DOHH2 (cell line): ENCODE results near the gene LPXN.

Source experiments
- H3F3A ChIP-seq: fragments of 200-600 bp; sonication (generic), shearing (Covaris generic); 2 replicates; pipeline ENCODE4 v1.6.0; 2016; ENCODE audit warnings: antibody characterized with exemption, mild to moderate bottlenecking; ENCODE audit not compliant: control insufficient read depth, insufficient read depth
- H3K27ac ChIP-seq: fragments of 200-600 bp; sonication (generic); 2 replicates; pipeline ENCODE4 v1.5.1; 2014; ENCODE audit warnings: low read depth, mild to moderate bottlenecking, low read length, moderate library complexity
- H3K27me3 ChIP-seq: fragments of 200-600 bp; sonication (generic); 2 replicates; pipeline ENCODE4 v1.6.1; 2014; ENCODE audit warnings: mild to moderate bottlenecking, low read length, mixed read lengths; ENCODE audit not compliant: control insufficient read depth
- H3K36me3 ChIP-seq: fragments of 200-600 bp; sonication (generic); 2 replicates; pipeline ENCODE4 v1.6.1; 2014; ENCODE audit warnings: mild to moderate bottlenecking, low read length, moderate library complexity, mixed read lengths; ENCODE audit not compliant: control insufficient read depth
- H3K4me1 ChIP-seq: fragments of 200-600 bp; sonication (generic); 2 replicates; pipeline ENCODE4 v1.6.1; 2014; ENCODE audit warnings: mild to moderate bottlenecking, low read length, mixed read lengths; ENCODE audit not compliant: control insufficient read depth
- H3K4me2 ChIP-seq: fragments of 200-600 bp; sonication (generic); 2 replicates; pipeline ENCODE4 v1.6.0; 2014; ENCODE audit warnings: mild to moderate bottlenecking, low read length, moderate library complexity
- H3K4me3 ChIP-seq: fragments of 200-600 bp; sonication (generic); 2 replicates; pipeline ENCODE4 v1.5.1; 2014; ENCODE audit warnings: mild to moderate bottlenecking, low read length, mixed read lengths
- H3K79me2 ChIP-seq: fragments of 200-600 bp; sonication (generic); 2 replicates; pipeline ENCODE4 v1.6.1; 2014; ENCODE audit warnings: mild to moderate bottlenecking, low read length, mixed read lengths; ENCODE audit not compliant: control insufficient read depth
- H3K9me2 ChIP-seq: fragments of 200-600 bp; sonication (generic); replicated peaks from 2 replicates; pipeline ENCODE4 v1.6.1; 2014; ENCODE audit warnings: mild to moderate bottlenecking, low read length, mixed read lengths; ENCODE audit not compliant: control insufficient read depth
- H3K9me3 ChIP-seq: fragments of 200-600 bp; sonication (generic); 2 replicates; pipeline ENCODE4 v1.6.1; 2014; ENCODE audit warnings: antibody characterized with exemption, low read length, mixed read lengths; ENCODE audit not compliant: control insufficient read depth, insufficient read depth
- H4K20me1 ChIP-seq: fragments of 200-600 bp; sonication (generic); 2 replicates; pipeline ENCODE4 v1.6.0; 2014; ENCODE audit warnings: low read depth, mild to moderate bottlenecking, antibody characterized with exemption, low read length, moderate library complexity; ENCODE audit not compliant: control insufficient read depth, insufficient read depth
- CTCF ChIP-seq: fragments of 200-600 bp; sonication (generic); IDR thresholded peaks from one replicate; pipeline ENCODE4 v1.5.1; 2014; ENCODE audit warnings: antibody characterized with exemption, mild to moderate bottlenecking, low read depth, low read length; ENCODE audit not compliant: poor library complexity, severe bottlenecking
- EZH2phosphoT487 ChIP-seq: fragments of 200-600 bp; sonication (generic); IDR thresholded peaks from 2 replicates; pipeline ENCODE4 v1.6.1; 2017; ENCODE audit warnings: borderline replicate concordance, mild to moderate bottlenecking, antibody characterized with exemption, low read length, moderate library complexity, mixed read lengths

LPXN gene

GRCh38 chr11:58503361-58503856 is 72.2 kb downstream of the LPXN start:
- H4K20me1 ChIP-seq = no peaks in the 10 kb centered on the region
- H3K9me2 ChIP-seq = no peaks in the 10 kb centered on the region
- no peaks in the 10 kb centered on the region for H3K4me1 ChIP-seq
- no peak overlapping the region for H3K27ac ChIP-seq
- H3K27me3 ChIP-seq = no peaks in the 10 kb centered on the region
- no peaks in the 10 kb centered on the region for H3K79me2 ChIP-seq
- H3K4me3 ChIP-seq = no peak overlapping the region
- no peaks in the 10 kb centered on the region for H3K36me3 ChIP-seq
- no peaks in the 10 kb centered on the region for H3F3A ChIP-seq
- H3K9me3 ChIP-seq = no peaks in the 10 kb centered on the region
- TF ChIP-seq CTCF (no peak), EZH2phosphoT487 (no peak)
- no peak overlapping the region for H3K4me2 ChIP-seq

- Histone ChIP-seq H3K4me3 (no peak overlapping the region), H3K36me3 (no peaks in the 10 kb centered on the region), H3K27me3 (no peaks in the 10 kb centered on the region), H3F3A (no peaks in the 10 kb centered on the region), H4K20me1 (no peaks in the 10 kb centered on the region), H3K79me2 (no peaks in the 10 kb centered on the region), H3K9me3 (no peaks in the 10 kb centered on the region), H3K9me2 (no peaks in the 10 kb centered on the region), H3K4me1 (no peaks in the 10 kb centered on the region), H3K4me2 (no peak overlapping the region), H3K27ac (no peak overlapping the region)
- TF ChIP-seq EZH2phosphoT487 = no peak
- no peak for TF ChIP-seq CTCF
Measured at GRCh38 chr11:58502004-58502403, 73.7 kb downstream of the LPXN start.

- Histone ChIP-seq H3K27ac (no peak overlapping the region), H3K4me3 (no peak overlapping the region), H3K79me2 (no peaks in the 10 kb centered on the region), H3K9me3 (no peaks in the 10 kb centered on the region), H3K9me2 (no peaks in the 10 kb centered on the region), H4K20me1 (no peaks in the 10 kb centered on the region), H3F3A (no peaks in the 10 kb centered on the region), H3K36me3 (no peaks in the 10 kb centered on the region), H3K27me3 (no peaks in the 10 kb centered on the region), H3K4me2 (no peak overlapping the region), H3K4me1 (no peaks in the 10 kb centered on the region)
- TF ChIP-seq CTCF = no peak
Measured at GRCh38 chr11:58498464-58498863, 77.2 kb downstream of the LPXN start.

- Histone ChIP-seq H3K36me3 (no peaks in the 10 kb centered on the region), H3K4me3 (no peak overlapping the region), H3K79me2 (no peaks in the 10 kb centered on the region), H4K20me1 (no peaks in the 10 kb centered on the region), H3K27me3 (no peaks in the 10 kb centered on the region), H3K9me2 (no peaks in the 10 kb centered on the region), H3K27ac (no peak overlapping the region), H3F3A (no peaks in the 10 kb centered on the region), H3K4me1 (no peaks in the 10 kb centered on the region), H3K9me3 (no peaks in the 10 kb centered on the region), H3K4me2 (no peak overlapping the region)
- no peak for TF ChIP-seq EZH2phosphoT487
- no peak for TF ChIP-seq CTCF
Measured at GRCh38 chr11:58497951-58498350, 77.7 kb downstream of the LPXN start.
